H54 (cell line): ENCODE data around the gene MTX1.
"Not testable (repeated sequence)": the region's sequence is repeated elsewhere in the genome, so short reads cannot be mapped to it uniquely, and the experiment has no call there.

Experiments used
- DNase-seq: peaks from one replicate; pipeline ENCODE4 v3.0.0; 2011; ENCODE audit warnings: low spot score, mixed read lengths; ENCODE audit not compliant: insufficient read length
- FAIRE-seq: peaks from 3 replicates; lab custom pipeline; 2011; peaks lifted over from hg19 to GRCh38; lab: Jason Lieb, UNC
- POLR2A ChIP-seq: IDR thresholded peaks from 2 replicates; pipeline ENCODE4 v1.6.1; 2011; ENCODE audit warnings: low read depth, mild to moderate bottlenecking, low read length

Gene MTX1, protein sequence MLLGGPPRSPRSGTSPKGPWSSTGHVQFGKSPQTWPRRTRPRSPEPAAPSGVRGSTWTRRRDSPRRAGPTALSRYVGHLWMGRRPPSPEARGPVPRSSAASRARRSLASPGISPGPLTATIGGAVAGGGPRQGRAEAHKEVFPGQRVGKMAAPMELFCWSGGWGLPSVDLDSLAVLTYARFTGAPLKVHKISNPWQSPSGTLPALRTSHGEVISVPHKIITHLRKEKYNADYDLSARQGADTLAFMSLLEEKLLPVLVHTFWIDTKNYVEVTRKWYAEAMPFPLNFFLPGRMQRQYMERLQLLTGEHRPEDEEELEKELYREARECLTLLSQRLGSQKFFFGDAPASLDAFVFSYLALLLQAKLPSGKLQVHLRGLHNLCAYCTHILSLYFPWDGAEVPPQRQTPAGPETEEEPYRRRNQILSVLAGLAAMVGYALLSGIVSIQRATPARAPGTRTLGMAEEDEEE

GRCh38 chr1:155208541-155209311 is at the start of gene MTX1:
Gene MTX1 (plus strand): TSS chr1:155208695. CDS start chr1:155208805, 110 bp downstream.
- no peak for FAIRE-seq
- TF ChIP-seq POLR2A = peak; percentile 53
- DNase-seq = peak; percentile 73

GRCh38 chr1:155158991-155159390 is 49.5 kb upstream of the MTX1 start:
- FAIRE-seq (no peak), DNase-seq (no peak)
- TF ChIP-seq POLR2A = no peak

DNA sequence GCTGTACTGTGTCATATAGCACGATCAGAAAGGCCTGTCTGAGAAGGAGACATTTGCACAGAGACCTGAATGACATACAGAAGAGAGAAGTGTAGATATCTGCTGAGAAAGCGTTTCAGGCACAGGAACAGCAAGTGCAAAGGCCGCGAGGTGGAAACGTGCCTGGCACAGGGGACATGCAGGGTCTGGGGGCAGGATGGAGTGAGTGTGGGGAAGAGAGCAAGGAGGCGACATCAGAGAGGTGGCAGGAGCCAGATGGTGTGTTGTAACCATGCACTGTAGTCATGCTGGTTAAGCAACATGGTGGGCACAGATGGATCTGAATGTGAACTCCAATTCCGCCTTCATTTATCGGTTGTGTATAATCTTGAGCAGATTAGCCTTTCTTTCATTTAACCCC is 48.4 kb upstream of the MTX1 start:
- DNase-seq = no peak
- no peak for FAIRE-seq

GRCh38 chr1:155162631-155163030 is 45.9 kb upstream of the MTX1 start:
- not testable (repeated sequence) for FAIRE-seq, DNase-seq

More for the DNA sequence above, 48.4 kb upstream of the MTX1 start:
- TF ChIP-seq POLR2A = no peak

- DNase-seq, FAIRE-seq: not testable (repeated sequence)
These were observed 44.7 kb upstream of the MTX1 start for GRCh38 chr1:155163785-155164184.

DNA sequence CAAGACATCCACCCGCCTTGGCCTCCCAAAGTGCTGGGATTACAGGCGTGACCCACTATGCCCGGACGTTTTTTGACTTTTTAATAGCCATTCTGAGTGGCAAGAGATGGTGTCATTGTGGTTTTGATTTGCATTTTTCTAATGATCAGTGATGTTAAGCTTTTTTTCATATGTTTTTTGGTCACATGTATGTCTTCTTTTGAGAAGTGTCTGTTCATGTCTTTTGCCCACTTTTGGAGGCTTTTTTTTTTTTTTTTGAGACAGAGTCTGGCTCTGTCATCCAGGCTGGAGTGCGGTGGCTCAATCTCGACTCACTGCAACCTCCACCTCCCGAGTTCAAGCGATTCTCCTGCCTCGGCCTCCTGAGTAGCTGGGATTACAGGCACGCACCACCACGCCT is 43.9 kb upstream of the MTX1 start:
- not testable (repeated sequence) for DNase-seq, FAIRE-seq

GRCh38 chr1:155166051-155166470 is 42.4 kb upstream of the MTX1 start:
- DNase-seq (no peak), FAIRE-seq (no peak)
- TF ChIP-seq POLR2A = no peak

GRCh38 chr1:155166471-155167165 is 41.9 kb upstream of the MTX1 start:
- no peak for TF ChIP-seq POLR2A
- DNase-seq (no peak), FAIRE-seq (no peak)

DNA sequence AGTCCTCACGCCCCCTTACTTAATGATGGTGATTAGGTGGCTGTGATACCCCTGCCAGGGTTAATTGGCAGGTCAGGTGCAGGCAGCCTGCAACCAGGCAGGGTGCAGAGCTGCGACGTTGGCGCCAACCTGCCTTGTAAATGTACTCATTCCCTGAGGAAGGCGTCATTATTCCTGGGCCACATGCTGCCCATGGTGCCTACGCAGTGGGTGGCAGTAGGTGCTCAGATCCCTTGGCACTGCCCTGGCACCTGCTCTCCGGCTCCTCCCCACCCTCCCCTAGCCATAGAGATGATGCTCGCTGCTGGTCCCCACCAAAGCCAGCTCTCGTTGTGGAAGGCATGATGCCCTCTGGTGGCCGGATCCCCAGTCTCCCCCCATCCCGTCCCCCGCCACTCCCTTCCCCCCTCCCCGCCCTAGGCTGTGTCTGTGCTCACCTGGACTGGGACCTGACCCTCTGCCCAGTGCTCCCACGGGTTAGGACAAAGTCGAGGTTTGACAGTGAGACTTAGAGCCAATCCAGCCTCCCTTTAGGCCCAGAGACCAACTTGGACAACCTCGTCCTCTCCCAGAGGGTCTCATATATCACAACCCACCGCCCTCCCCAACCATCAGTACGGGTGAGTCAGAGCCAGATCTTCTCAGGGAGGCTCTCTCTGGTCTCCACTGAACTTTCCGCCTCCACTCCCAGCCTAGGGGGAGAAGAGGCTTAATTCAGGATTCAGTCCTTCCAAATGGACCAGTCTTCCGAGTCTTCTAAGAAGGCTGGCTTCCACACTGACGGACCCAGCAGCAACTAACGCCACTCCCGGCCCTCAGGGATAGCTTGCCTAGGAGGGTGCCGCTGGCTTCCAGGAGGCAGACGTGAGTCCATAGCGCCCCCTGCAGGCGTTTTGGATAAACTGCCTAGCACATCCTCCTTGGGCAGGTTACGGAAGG is 41.1 kb upstream of the MTX1 start:
- DNase-seq (peak; percentile 82), FAIRE-seq (no peak)
- TF ChIP-seq POLR2A = 0 out of 2 replicates have a peak, but pooled peaks have one; percentile 6

GRCh38 chr1:155168105-155168445 is 40.4 kb upstream of the MTX1 start:
- not testable (repeated sequence) for DNase-seq, FAIRE-seq

DNA sequence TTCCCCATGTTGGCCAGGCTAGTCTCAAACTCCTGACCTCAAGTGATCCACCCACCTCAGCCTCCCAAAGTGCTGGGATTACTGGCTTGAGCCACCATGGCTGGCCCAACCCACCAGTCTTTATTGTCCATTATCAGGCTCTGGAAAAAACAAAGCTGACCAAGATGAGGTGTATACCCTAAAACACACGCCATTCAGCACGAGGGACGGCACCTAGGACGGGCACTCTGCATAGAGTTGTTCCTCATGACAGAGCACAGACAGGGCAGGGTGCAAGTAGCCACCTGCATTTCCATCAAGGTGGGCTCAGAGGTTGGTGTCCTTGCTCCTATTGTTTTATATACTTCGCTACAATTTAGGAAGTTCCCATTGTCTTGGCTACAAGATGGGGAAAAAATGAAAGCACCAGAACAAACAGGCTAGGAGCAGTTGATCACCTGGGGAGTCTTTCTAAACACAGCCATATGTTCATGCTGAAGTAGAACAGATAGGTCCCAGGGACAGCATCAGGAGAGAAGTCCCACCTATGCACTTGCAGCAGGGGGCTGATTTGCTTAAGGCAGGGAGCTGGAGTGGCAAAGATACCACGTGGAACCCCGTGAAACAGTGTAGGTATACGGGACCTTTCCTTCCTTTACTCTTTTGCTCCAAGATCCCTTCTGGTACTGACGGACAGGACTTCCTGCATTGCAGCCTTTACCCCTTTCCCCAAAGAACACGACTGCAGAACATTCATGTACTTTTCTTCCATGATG is 39.9 kb upstream of the MTX1 start:
- no peak for FAIRE-seq
- DNase-seq = no peak
- TF ChIP-seq POLR2A = no peak

DNA sequence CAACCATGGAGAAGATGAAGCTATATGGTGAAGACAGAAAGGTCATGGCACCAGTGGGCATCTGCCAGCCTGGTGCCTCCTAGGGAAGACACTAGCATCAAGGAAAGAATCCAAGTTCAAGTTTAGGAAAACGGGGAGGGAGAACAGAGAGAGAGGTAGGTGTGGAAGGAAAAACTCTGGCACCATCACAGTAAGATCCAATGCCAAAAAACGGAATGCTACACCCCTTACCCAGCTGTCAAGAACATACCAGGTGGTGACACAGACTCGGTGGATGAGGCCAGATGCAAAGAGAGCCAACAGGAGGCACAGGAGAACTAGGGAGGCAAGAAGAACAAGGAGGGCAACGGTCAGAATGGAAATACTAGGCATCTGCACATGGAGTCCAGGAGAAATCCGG is 39.0 kb upstream of the MTX1 start:
- FAIRE-seq (no peak), DNase-seq (no peak)
- no peak for TF ChIP-seq POLR2A
